ENCODE measurements around the gene PKN2.

Gene PKN2

DNA sequence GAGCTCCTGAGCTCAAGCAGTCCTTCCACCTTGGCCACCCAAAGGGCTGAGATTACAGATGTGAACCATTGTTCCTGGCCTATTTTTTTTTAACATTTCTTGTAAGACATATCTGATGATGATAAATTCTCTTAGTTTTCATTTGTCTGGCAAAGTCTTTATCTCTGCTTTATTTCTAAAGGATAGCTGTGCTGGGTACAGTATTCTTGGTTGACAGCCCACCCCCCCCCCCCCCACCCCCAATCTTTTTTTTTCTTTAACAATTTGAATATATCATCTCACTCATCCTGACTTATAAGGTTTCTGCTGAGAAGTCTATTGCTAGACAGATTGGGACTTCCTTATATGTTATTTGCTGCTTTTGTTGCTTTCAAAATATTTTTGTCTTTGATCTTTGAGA, 51.3 kb downstream of the PKN2 start:
- H3K27ac ChIP-seq (ENCODE audit: extremely low read depth, low read depth, low read length) = no peak overlapping the region
- H3K4me3 ChIP-seq (ENCODE audit: low read depth, low read length) = no peak overlapping the region
- TF ChIP-seq ZNF280D (tag by site-specific recombination; IDR thresholded peaks at IDR 0.05) (no peak), YY2 (tag by site-specific recombination; IDR thresholded peaks at IDR 0.05) (no peak), SETDB1 (IDR thresholded peaks at IDR 0.05; ENCODE audit: insufficient read length, low read length) (peak; percentile 44)
- POLR2A ChIA-PET = no interaction called here
- no peaks in the 10 kb centered on the region for H3K9me3 ChIP-seq (ENCODE audit: control insufficient read depth, insufficient read depth, low read depth, low read length)
- CTCF ChIA-PET = interaction anchor here (0.6 to 1.9 kb wide), 9 partner anchors 10 to 141 kb away, joined by 3 to 13 read pairs (median 4); no protein-coding TSS in a partner anchor
- peaks cover 8% of the 10 kb centered on the region for H3K4me1 ChIP-seq (ENCODE audit: control insufficient read depth, insufficient read depth, low read length)
- no peaks in the 10 kb centered on the region for H3K36me3 ChIP-seq (ENCODE audit: control insufficient read depth in 2 of 2, insufficient read depth in 1 of 2, low read length in 2 of 2)

DNA sequence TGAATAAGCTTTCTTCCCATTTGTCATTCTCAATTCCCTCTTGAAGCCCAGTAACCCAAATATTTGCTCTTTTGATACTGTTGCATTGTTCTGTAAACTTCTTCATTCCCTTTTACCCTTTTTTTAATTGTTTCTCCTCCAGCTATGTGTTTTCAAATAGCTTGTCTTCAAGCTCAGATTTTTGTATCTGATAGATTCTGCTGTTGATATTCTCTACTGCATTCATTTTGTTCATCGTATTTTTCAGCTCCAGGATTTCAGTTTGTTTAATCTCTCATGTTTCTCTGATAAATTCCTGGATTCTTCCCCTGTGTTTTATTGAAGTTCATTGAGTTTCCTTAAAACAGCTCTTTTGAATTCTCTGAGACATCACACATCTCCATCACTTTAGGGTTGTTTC, 51.8 kb downstream of the PKN2 start:
- H3K4me3 ChIP-seq (ENCODE audit: low read depth, low read length) = no peak overlapping the region
- H3K4me1 ChIP-seq (ENCODE audit: control insufficient read depth, insufficient read depth, low read length) = peaks cover 7% of the 10 kb centered on the region
- H3K36me3 ChIP-seq (ENCODE audit: control insufficient read depth in 2 of 2, insufficient read depth in 1 of 2, low read length in 2 of 2) = no peaks in the 10 kb centered on the region
- no peak overlapping the region for H3K27ac ChIP-seq (ENCODE audit: extremely low read depth, low read depth, low read length)
- TF ChIP-seq IKZF3 (tag by site-specific recombination; IDR thresholded peaks at IDR 0.05) (no peak), ZNF146 (tag by site-specific recombination; IDR thresholded peaks at IDR 0.05) (no peak), SETDB1 (IDR thresholded peaks at IDR 0.05; ENCODE audit: insufficient read length, low read length) (peak; percentile 14), ZBTB48 (tag by site-specific recombination; IDR thresholded peaks at IDR 0.05) (no peak), ZNF555 (tag by site-specific recombination; conservative IDR thresholded peaks at IDR 0.05) (no peak)
- no peaks in the 10 kb centered on the region for H3K9me3 ChIP-seq (ENCODE audit: control insufficient read depth, insufficient read depth, low read depth, low read length)
- POLR2A ChIA-PET = no interaction called here
- CTCF ChIA-PET = interaction anchor here (0.6 to 1.9 kb wide), 14 partner anchors 9 to 753 kb away, joined by 3 to 13 read pairs (median 4); no protein-coding TSS in a partner anchor

DNA sequence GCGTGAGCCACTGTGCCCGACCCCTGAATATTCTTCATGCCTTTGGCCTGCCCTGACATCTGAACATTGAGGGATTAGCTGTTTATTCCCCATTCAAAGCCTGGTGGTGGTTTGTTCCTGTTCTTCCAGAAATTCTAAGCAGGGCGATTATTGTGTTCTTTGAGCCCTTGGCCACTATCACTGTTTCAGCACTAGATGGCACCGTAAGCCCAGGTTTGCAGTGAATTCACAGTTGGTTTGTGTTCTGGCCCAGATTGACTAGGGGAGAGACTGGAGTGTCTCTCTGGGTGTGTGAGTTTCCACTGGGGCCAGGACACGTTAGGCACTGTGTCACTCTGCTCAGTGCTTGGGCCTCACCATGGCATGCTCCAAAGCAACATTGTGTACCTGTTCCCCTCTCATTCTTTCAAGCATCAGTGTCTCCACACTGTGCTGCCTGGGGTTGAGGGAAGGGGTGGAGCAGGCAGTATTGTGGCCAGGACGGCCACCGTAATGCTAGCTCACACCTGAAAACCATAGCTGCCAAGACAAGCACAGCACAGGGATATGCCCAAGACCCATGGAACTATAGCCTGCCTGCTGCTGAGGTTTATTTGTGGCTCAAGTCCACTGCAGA, 52.7 kb downstream of the PKN2 start:
- H3K27ac ChIP-seq (ENCODE audit: extremely low read depth, low read depth, low read length) = no peak overlapping the region
- H3K4me1 ChIP-seq (ENCODE audit: control insufficient read depth, insufficient read depth, low read length) = no peaks in the 10 kb centered on the region
- TF ChIP-seq ZNF768 (tag by site-specific recombination; IDR thresholded peaks at IDR 0.05) (no peak), ZNF521 (tag by site-specific recombination; IDR thresholded peaks at IDR 0.05) (no peak), OSR2 (tag by site-specific recombination; IDR thresholded peaks at IDR 0.05) (no peak), ZNF654 (tag by site-specific recombination; IDR thresholded peaks at IDR 0.05; ENCODE audit: low read depth) (peak; percentile 56), ZNF18 (tag by site-specific recombination; IDR thresholded peaks at IDR 0.05) (no peak)
- TF ChIP-seq, protein P1, sequence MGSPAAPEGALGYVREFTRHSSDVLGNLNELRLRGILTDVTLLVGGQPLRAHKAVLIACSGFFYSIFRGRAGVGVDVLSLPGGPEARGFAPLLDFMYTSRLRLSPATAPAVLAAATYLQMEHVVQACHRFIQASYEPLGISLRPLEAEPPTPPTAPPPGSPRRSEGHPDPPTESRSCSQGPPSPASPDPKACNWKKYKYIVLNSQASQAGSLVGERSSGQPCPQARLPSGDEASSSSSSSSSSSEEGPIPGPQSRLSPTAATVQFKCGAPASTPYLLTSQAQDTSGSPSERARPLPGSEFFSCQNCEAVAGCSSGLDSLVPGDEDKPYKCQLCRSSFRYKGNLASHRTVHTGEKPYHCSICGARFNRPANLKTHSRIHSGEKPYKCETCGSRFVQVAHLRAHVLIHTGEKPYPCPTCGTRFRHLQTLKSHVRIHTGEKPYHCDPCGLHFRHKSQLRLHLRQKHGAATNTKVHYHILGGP (tag by site-specific recombination; IDR thresholded peaks at IDR 0.05) = no peak
- H3K9me3 ChIP-seq (ENCODE audit: control insufficient read depth, insufficient read depth, low read depth, low read length) = no peaks in the 10 kb centered on the region
- no peaks in the 10 kb centered on the region for H3K36me3 ChIP-seq (ENCODE audit: control insufficient read depth in 2 of 2, insufficient read depth in 1 of 2, low read length in 2 of 2)
- no peak overlapping the region for H3K4me3 ChIP-seq (ENCODE audit: low read depth, low read length)
- ChIA-PET POLR2A (no interaction called here), CTCF (interaction anchor here (0.6 to 1.9 kb wide), 14 partner anchors 8 to 275 kb away, joined by 3 to 13 read pairs (median 3); no protein-coding TSS in a partner anchor)

Measured in HEK293 (cell line).